Endodermal cell (in vitro differentiated cells): ENCODE results near the gene RAB11B. TPM values are rescaled to one million over a fixed set of nuclear protein-coding genes. Genes with fewer than 3 reads are reported as not detected.

ENCODE experiments used
- DNase-seq: peaks from one replicate; pipeline ENCODE4 v3.0.0-alpha.2; 2017
- H3K27ac ChIP-seq: 2 replicates; pipeline ENCODE4 v1.5.1; 2013; ENCODE audit warnings: mild to moderate bottlenecking, low read depth, low read length, moderate library complexity
- H3K27me3 ChIP-seq: 2 replicates; pipeline ENCODE4 v1.6.1; 2013; ENCODE audit warnings: mild to moderate bottlenecking, low read length, moderate library complexity; ENCODE audit not compliant: insufficient read depth, control insufficient read depth, poor library complexity, severe bottlenecking
- H3K36me3 ChIP-seq: 2 replicates; pipeline ENCODE4 v1.7.0; 2013; ENCODE audit warnings: mild to moderate bottlenecking, low read length, moderate library complexity; ENCODE audit not compliant: control insufficient read depth, insufficient read depth
- H3K4me1 ChIP-seq: one replicate; pipeline ENCODE4 v1.7.0; 2013; ENCODE audit warnings: low read length; ENCODE audit not compliant: control insufficient read depth, insufficient read depth
- H3K4me3 ChIP-seq: 2 replicates; pipeline ENCODE4 v1.5.1; 2013; ENCODE audit warnings: mild to moderate bottlenecking, low read length, moderate library complexity
- H3K9ac ChIP-seq: 2 replicates; pipeline ENCODE4 v1.6.1; 2013; ENCODE audit warnings: mild to moderate bottlenecking, low read length, moderate library complexity; ENCODE audit not compliant: poor library complexity, severe bottlenecking; ENCODE audit errors: extremely low read depth
- H3K9me3 ChIP-seq: 2 replicates; pipeline ENCODE4 v1.6.1; 2013; ENCODE audit warnings: mild to moderate bottlenecking, low read length, moderate library complexity; ENCODE audit not compliant: control insufficient read depth
- H3K27ac Mint-ChIP-seq: 2 replicates; pipeline ENCODE4 v1.8.0; 2020; ENCODE audit warnings: mixed read lengths
- H3K27me3 Mint-ChIP-seq: 2 replicates; pipeline ENCODE4 v1.8.0; 2021; ENCODE audit warnings: mild to moderate bottlenecking, mixed read lengths; ENCODE audit not compliant: insufficient read depth
- H3K36me3 Mint-ChIP-seq: 2 replicates; pipeline ENCODE4 v1.8.0; 2020; ENCODE audit warnings: low read depth, mixed read lengths
- H3K4me1 Mint-ChIP-seq: 2 replicates; pipeline ENCODE4 v1.8.0; 2020; ENCODE audit warnings: mixed read lengths
- H3K4me3 Mint-ChIP-seq: 2 replicates; pipeline ENCODE4 v1.8.0; 2020; ENCODE audit warnings: mild to moderate bottlenecking, moderate library complexity, mixed read lengths
- H3K9me3 Mint-ChIP-seq: 2 replicates; pipeline ENCODE4 v1.8.0; 2020; ENCODE audit warnings: mild to moderate bottlenecking, mixed read lengths
- CTCF ChIP-seq: fragments of 200-600 bp; sonication (generic); conservative IDR thresholded peaks from 2 replicates; pipeline ENCODE4 v1.5.0; 2021; ENCODE audit warnings: antibody characterized with exemption, mild to moderate bottlenecking
- WGBS, 2 experiments: methylation state at CpG; one replicate each; pipeline versions ENCODE4 v1.1.5 to v1.1.7; 2013; ENCODE audit warnings: missing lambda C conversion rate in 2 of 2, mixed read lengths in 1 of 2; ENCODE audit not compliant: insufficient coverage in 1 of 2, insufficient read length in 1 of 2; 5-methylcytosine and 5-hydroxymethylcytosine counted together
- total RNA-seq, 2 donors: library from RNA; stranded (reverse); fragmentation: NEBNext Ultra II Directional in 1 of 2; extraction: Animal tissue kit (Norgen Biotek cat#: 25700) in 1 of 2; gene quantifications; 2 replicates in 1 of 2; 3 replicates in 1 of 2; pipeline ENCODE4 v1.2.1, GENCODE V29; 2021

Gene RAB11B
- total RNA-seq, 2 donors from 2014 or later = 137 to 146 TPM

GRCh38 chr19:8451377-8451776, 61.2 kb downstream of the RAB11B start:
- Histone ChIP-seq H3K36me3 (peaks cover 50% of the 10 kb centered on the region), H3K27ac (peak overlapping the region; percentile 16), H3K9me3 (no peaks in the 10 kb centered on the region), H3K27me3 (no peaks in the 10 kb centered on the region), H3K4me1 (peaks cover 11% of the 10 kb centered on the region), H3K9ac (peak overlapping the region; percentile 12), H3K4me3 (peak overlapping the region; percentile 70)
- Mint-ChIP-seq H3K36me3 (peaks cover 59% of the 10 kb centered on the region), H3K9me3 (no peaks in the 10 kb centered on the region), H3K27me3 (no peaks in the 10 kb centered on the region), H3K27ac (peak overlapping the region; percentile 94), H3K4me3 (peak overlapping the region; percentile 42), H3K4me1 (peaks cover 78% of the 10 kb centered on the region)
- WGBS, 2 experiments = 54 to 66% methylated on average over 2 to 5 of the region's 6 CpGs
- peak; percentile 60 for DNase-seq
- TF ChIP-seq CTCF = no peak

GRCh38 chr19:8451885-8452284, 61.7 kb downstream of the RAB11B start:
- peaks cover 59% of the 10 kb centered on the region for H3K36me3 Mint-ChIP-seq
- no peaks in the 10 kb centered on the region for H3K9me3 Mint-ChIP-seq
- peak overlapping the region; percentile 70 for H3K4me3 ChIP-seq
- peaks cover 16% of the 10 kb centered on the region for H3K4me1 ChIP-seq
- DNase-seq = peak; percentile 61
- no peak for TF ChIP-seq CTCF
- no peaks in the 10 kb centered on the region for H3K9me3 ChIP-seq
- H3K27ac Mint-ChIP-seq = peak overlapping the region; percentile 94
- peak overlapping the region; percentile 42 for H3K4me3 Mint-ChIP-seq
- peaks cover 78% of the 10 kb centered on the region for H3K4me1 Mint-ChIP-seq
- H3K27me3 Mint-ChIP-seq = no peaks in the 10 kb centered on the region
- H3K27ac ChIP-seq = peak overlapping the region; percentile 22
- H3K36me3 ChIP-seq = peaks cover 50% of the 10 kb centered on the region
- no peaks in the 10 kb centered on the region for H3K27me3 ChIP-seq
- H3K9ac ChIP-seq = peak overlapping the region; percentile 62
- 66 to 84% methylated on average over 3 of the region's 3 CpGs for WGBS, 2 experiments

- TF ChIP-seq CTCF = no peak
- peak; percentile 77 for DNase-seq
- no peaks in the 10 kb centered on the region for H3K9me3 Mint-ChIP-seq
- no peaks in the 10 kb centered on the region for H3K27me3 ChIP-seq
- peak overlapping the region; percentile 94 for H3K27ac Mint-ChIP-seq
- peak overlapping the region; percentile 70 for H3K4me3 ChIP-seq
- peak overlapping the region; percentile 42 for H3K4me3 Mint-ChIP-seq
- peak overlapping the region; percentile 62 for H3K9ac ChIP-seq
- peaks cover 21% of the 10 kb centered on the region for H3K4me1 ChIP-seq
- no peaks in the 10 kb centered on the region for H3K9me3 ChIP-seq
- H3K36me3 Mint-ChIP-seq = peaks cover 59% of the 10 kb centered on the region
- peaks cover 51% of the 10 kb centered on the region for H3K36me3 ChIP-seq
- WGBS, 2 experiments = 60 to 95% methylated on average over 4 of the region's 4 CpGs
- H3K27me3 Mint-ChIP-seq = no peaks in the 10 kb centered on the region
- no peak overlapping the region for H3K27ac ChIP-seq
- H3K4me1 Mint-ChIP-seq = peaks cover 77% of the 10 kb centered on the region
Observed at GRCh38 chr19:8452446-8453123, 62.4 kb downstream of the RAB11B start.
